Upper lobe of right lung (tissue), 1 donor: ENCODE measurements around the gene JAKMIP3. TPM values are rescaled to one million over a fixed set of nuclear protein-coding genes. Genes with fewer than 3 reads are reported as not detected.

ENCODE experiments used
- ATAC-seq: fragments of 200-7000 bp; cut with Tn5 transposase; one replicate; pipeline ENCODE4 v1.9.1; 2020; ENCODE audit warnings: mild to moderate bottlenecking, moderate library complexity
- DNase-seq: peaks from one replicate; pipeline ENCODE4 v3.0.0-alpha.2; 2020
- H3K27ac ChIP-seq: fragments of 200-600 bp; one replicate; pipeline ENCODE4 v1.8.0; 2022
- H3K27me3 ChIP-seq: fragments of 200-600 bp; one replicate; pipeline ENCODE4 v1.8.0; 2022; ENCODE audit warnings: mild to moderate bottlenecking
- H3K36me3 ChIP-seq: fragments of 200-600 bp; one replicate; pipeline ENCODE4 v1.8.0; 2022
- H3K4me1 ChIP-seq: fragments of 200-600 bp; one replicate; pipeline ENCODE4 v1.8.0; 2022
- H3K4me3 ChIP-seq: fragments of 200-600 bp; one replicate; pipeline ENCODE4 v1.8.0; 2022; ENCODE audit warnings: mild to moderate bottlenecking
- H3K9me3 ChIP-seq: fragments of 200-600 bp; one replicate; pipeline ENCODE4 v1.8.0; 2022
- CTCF ChIP-seq: fragments of 200-600 bp; IDR thresholded peaks from one replicate; pipeline ENCODE4 v1.8.0; 2022; ENCODE audit warnings: antibody characterized with exemption
- intact Hi-C: fragments of 100-400 bp; cut with DNase I; formaldehyde crosslinking; loops from one replicate; pipeline ENCODE4 v1.11.0; 2022
- total RNA-seq: library from RNA; stranded (reverse); fragmentation: NEBNext Ultra II Directional; extraction: Animal tissue kit (Norgen Biotek cat#: 25700); gene quantifications from one replicate; pipeline ENCODE4 v1.2.1, GENCODE V29; 2021
- donor health status: DM: no; HTN: yes; CAD: no; lungs with severe emphysema.

The JAKMIP3 gene
- total RNA-seq, 1 donor from 2014 or later: 0.32 TPM

- DNase-seq (no peak), ATAC-seq (no peak)
- intact Hi-C loops: no loop called here
- no peak overlapping the region for H3K27ac ChIP-seq
- H3K27me3 ChIP-seq: peaks cover 25% of the 10 kb centered on the region
- H3K4me3 ChIP-seq: no peak overlapping the region
- H3K4me1 ChIP-seq: no peaks in the 10 kb centered on the region
- no peak for TF ChIP-seq CTCF
- no peaks in the 10 kb centered on the region for H3K9me3 ChIP-seq
- H3K36me3 ChIP-seq: no peaks in the 10 kb centered on the region
Measured at GRCh38 chr10:132021046-132021445, 44.7 kb upstream of the JAKMIP3 start.

GRCh38 chr10:132021504-132022143 is 44.1 kb upstream of the JAKMIP3 start:
- no peaks in the 10 kb centered on the region for H3K4me1 ChIP-seq
- peaks cover 28% of the 10 kb centered on the region for H3K27me3 ChIP-seq
- no peak overlapping the region for H3K27ac ChIP-seq
- no peak for ATAC-seq
- H3K4me3 ChIP-seq: no peak overlapping the region
- no peaks in the 10 kb centered on the region for H3K9me3 ChIP-seq
- no peak for TF ChIP-seq CTCF
- intact Hi-C loops: loop anchor here (2.0 kb wide), 1 partner anchor 137 kb away; no protein-coding TSS in a partner anchor
- no peak for DNase-seq
- no peaks in the 10 kb centered on the region for H3K36me3 ChIP-seq

GRCh38 chr10:132022241-132022640 is 43.5 kb upstream of the JAKMIP3 start:
- no peak for TF ChIP-seq CTCF
- Histone ChIP-seq H3K9me3 (no peaks in the 10 kb centered on the region), H3K36me3 (no peaks in the 10 kb centered on the region), H3K4me1 (no peaks in the 10 kb centered on the region), H3K4me3 (no peak overlapping the region), H3K27ac (no peak overlapping the region), H3K27me3 (peaks cover 33% of the 10 kb centered on the region)
- intact Hi-C loops: loop anchor here (2.0 kb wide), 1 partner anchor 137 kb away; no protein-coding TSS in a partner anchor
- no peak for ATAC-seq
- no peak for DNase-seq

- Histone ChIP-seq H3K4me1 (no peaks in the 10 kb centered on the region), H3K27ac (no peak overlapping the region), H3K27me3 (peaks cover 43% of the 10 kb centered on the region), H3K36me3 (no peaks in the 10 kb centered on the region), H3K4me3 (peak overlapping the region; percentile 32), H3K9me3 (no peaks in the 10 kb centered on the region)
- DNase-seq (peak; percentile 93), ATAC-seq (peak; percentile 94)
- intact Hi-C loops: loop anchor here (2.0 kb wide), 1 partner anchor 138 kb away; no protein-coding TSS in a partner anchor
- peak; percentile 88 for TF ChIP-seq CTCF
Measured at GRCh38 chr10:132023092-132023811, 42.5 kb upstream of the JAKMIP3 start.

GRCh38 chr10:132027423-132027983 is 38.2 kb upstream of the JAKMIP3 start:
- H3K27me3 ChIP-seq: peaks cover 68% of the 10 kb centered on the region
- intact Hi-C loops: no loop called here

More at GRCh38 chr10:132027423-132027983, 38.2 kb upstream of the JAKMIP3 start:
- no peaks in the 10 kb centered on the region for H3K9me3 ChIP-seq
- H3K4me3 ChIP-seq: no peak overlapping the region
- no peaks in the 10 kb centered on the region for H3K4me1 ChIP-seq
- no peak for DNase-seq
- no peaks in the 10 kb centered on the region for H3K36me3 ChIP-seq
- no peak overlapping the region for H3K27ac ChIP-seq
- no peak for ATAC-seq
- no peak for TF ChIP-seq CTCF
